ENCODE results near the gene MICU1.
A peak's percentile ranks its signal among the peaks of the same experiment; 100 is the strongest.
"Not testable (repeated sequence)": the region's sequence is repeated elsewhere in the genome, so short reads cannot be mapped to it uniquely, and the experiment has no call there.

Gene MICU1

GRCh38 chr10:72351479-72351878, 274.4 kb downstream of the MICU1 start:
- H3K4me1 Mint-ChIP-seq (ENCODE audit: low read depth) = peaks cover 35% of the 10 kb centered on the region
- no peak overlapping the region for H3K27ac Mint-ChIP-seq
- no peaks in the 10 kb centered on the region for H3K9me3 Mint-ChIP-seq
- no peaks in the 10 kb centered on the region for H3K27me3 Mint-ChIP-seq (ENCODE audit: low read depth)
- no peak overlapping the region for H3K4me3 Mint-ChIP-seq
- H3K36me3 Mint-ChIP-seq (ENCODE audit: low read depth) = peaks cover 16% of the 10 kb centered on the region

GRCh38 chr10:72349438-72349837, 276.4 kb downstream of the MICU1 start:
- Mint-ChIP-seq H3K4me1 (ENCODE audit: low read depth) (peaks cover 27% of the 10 kb centered on the region), H3K27me3 (ENCODE audit: low read depth) (no peaks in the 10 kb centered on the region), H3K4me3 (no peak overlapping the region), H3K27ac (no peak overlapping the region), H3K9me3 (no peaks in the 10 kb centered on the region), H3K36me3 (ENCODE audit: low read depth) (peaks cover 16% of the 10 kb centered on the region)

- Mint-ChIP-seq H3K4me3 (no peak overlapping the region), H3K9me3 (no peaks in the 10 kb centered on the region), H3K36me3 (ENCODE audit: low read depth) (peaks cover 18% of the 10 kb centered on the region), H3K4me1 (ENCODE audit: low read depth) (peaks cover 22% of the 10 kb centered on the region), H3K27ac (no peak overlapping the region), H3K27me3 (ENCODE audit: low read depth) (no peaks in the 10 kb centered on the region)
These were observed 277.6 kb downstream of the MICU1 start for GRCh38 chr10:72348282-72348681.

GRCh38 chr10:72346117-72346516, 279.8 kb downstream of the MICU1 start:
- H3K36me3 Mint-ChIP-seq (ENCODE audit: low read depth) = peaks cover 12% of the 10 kb centered on the region
- not testable (repeated sequence) for H3K4me1 Mint-ChIP-seq (ENCODE audit: low read depth); H3K9me3 Mint-ChIP-seq; H3K27me3 Mint-ChIP-seq (ENCODE audit: low read depth); H3K27ac Mint-ChIP-seq; H3K4me3 Mint-ChIP-seq

- Mint-ChIP-seq H3K4me3 (no peak overlapping the region), H3K27me3 (ENCODE audit: low read depth) (no peaks in the 10 kb centered on the region), H3K36me3 (ENCODE audit: low read depth) (peaks cover 17% of the 10 kb centered on the region), H3K27ac (no peak overlapping the region), H3K4me1 (ENCODE audit: low read depth) (peaks cover 8% of the 10 kb centered on the region), H3K9me3 (no peaks in the 10 kb centered on the region)
These were observed 280.9 kb downstream of the MICU1 start for GRCh38 chr10:72344932-72345331.

- no peaks in the 10 kb centered on the region for H3K27me3 Mint-ChIP-seq (ENCODE audit: low read depth)
- H3K36me3 Mint-ChIP-seq (ENCODE audit: low read depth) = peaks cover 13% of the 10 kb centered on the region
- H3K9me3 Mint-ChIP-seq = no peaks in the 10 kb centered on the region
- no peak overlapping the region for H3K27ac Mint-ChIP-seq
- peaks cover 3% of the 10 kb centered on the region for H3K4me1 Mint-ChIP-seq (ENCODE audit: low read depth)
- H3K4me3 Mint-ChIP-seq = no peak overlapping the region
These were observed 283.0 kb downstream of the MICU1 start for GRCh38 chr10:72342911-72343310.

GRCh38 chr10:72340510-72341261, 285.2 kb downstream of the MICU1 start:
- Mint-ChIP-seq H3K27ac (peak overlapping the region; percentile 6), H3K36me3 (ENCODE audit: low read depth) (peaks cover 28% of the 10 kb centered on the region), H3K27me3 (ENCODE audit: low read depth) (no peaks in the 10 kb centered on the region), H3K9me3 (no peaks in the 10 kb centered on the region), H3K4me1 (ENCODE audit: low read depth) (peaks cover 20% of the 10 kb centered on the region), H3K4me3 (no peak overlapping the region)

GRCh38 chr10:72338180-72338579, 287.7 kb downstream of the MICU1 start:
- peaks cover 35% of the 10 kb centered on the region for H3K36me3 Mint-ChIP-seq (ENCODE audit: low read depth)
- peak overlapping the region; percentile 36 for H3K27ac Mint-ChIP-seq
- no peak overlapping the region for H3K4me3 Mint-ChIP-seq
- H3K9me3 Mint-ChIP-seq = no peaks in the 10 kb centered on the region
- H3K4me1 Mint-ChIP-seq (ENCODE audit: low read depth) = peaks cover 43% of the 10 kb centered on the region
- no peaks in the 10 kb centered on the region for H3K27me3 Mint-ChIP-seq (ENCODE audit: low read depth)

GRCh38 chr10:72337722-72338121, 288.2 kb downstream of the MICU1 start:
- H3K4me3 Mint-ChIP-seq = no peak overlapping the region
- peak overlapping the region; percentile 36 for H3K27ac Mint-ChIP-seq
- no peaks in the 10 kb centered on the region for H3K27me3 Mint-ChIP-seq (ENCODE audit: low read depth)
- peaks cover 48% of the 10 kb centered on the region for H3K4me1 Mint-ChIP-seq (ENCODE audit: low read depth)
- no peaks in the 10 kb centered on the region for H3K9me3 Mint-ChIP-seq
- peaks cover 38% of the 10 kb centered on the region for H3K36me3 Mint-ChIP-seq (ENCODE audit: low read depth)

- Mint-ChIP-seq H3K9me3 (no peaks in the 10 kb centered on the region), H3K36me3 (ENCODE audit: low read depth) (peaks cover 38% of the 10 kb centered on the region), H3K27ac (peak overlapping the region; percentile 49), H3K4me3 (no peak overlapping the region), H3K27me3 (ENCODE audit: low read depth) (no peaks in the 10 kb centered on the region), H3K4me1 (ENCODE audit: low read depth) (peaks cover 48% of the 10 kb centered on the region)
These were observed 288.7 kb downstream of the MICU1 start for GRCh38 chr10:72337039-72337629.

GRCh38 chr10:72336259-72337038, 289.4 kb downstream of the MICU1 start:
- Mint-ChIP-seq H3K4me3 (peak overlapping the region; percentile 12), H3K4me1 (ENCODE audit: low read depth) (peaks cover 52% of the 10 kb centered on the region), H3K27me3 (ENCODE audit: low read depth) (no peaks in the 10 kb centered on the region), H3K9me3 (no peaks in the 10 kb centered on the region), H3K27ac (peak overlapping the region; percentile 91), H3K36me3 (ENCODE audit: low read depth) (peaks cover 37% of the 10 kb centered on the region)

- Mint-ChIP-seq H3K27me3 (ENCODE audit: low read depth) (no peaks in the 10 kb centered on the region), H3K4me3 (peak overlapping the region; percentile 50), H3K36me3 (ENCODE audit: low read depth) (peaks cover 35% of the 10 kb centered on the region), H3K27ac (peak overlapping the region; percentile 91), H3K4me1 (ENCODE audit: low read depth) (peaks cover 57% of the 10 kb centered on the region), H3K9me3 (no peaks in the 10 kb centered on the region)
These were observed 290.3 kb downstream of the MICU1 start for GRCh38 chr10:72335394-72336258.

GRCh38 chr10:72334825-72335393, 291.0 kb downstream of the MICU1 start:
- Mint-ChIP-seq H3K36me3 (ENCODE audit: low read depth) (peaks cover 32% of the 10 kb centered on the region), H3K4me1 (ENCODE audit: low read depth) (peaks cover 64% of the 10 kb centered on the region), H3K4me3 (peak overlapping the region; percentile 70), H3K9me3 (no peaks in the 10 kb centered on the region), H3K27ac (peak overlapping the region; percentile 91), H3K27me3 (ENCODE audit: low read depth) (no peaks in the 10 kb centered on the region)
